ENCODE data around the gene ARHGEF11.

DNA sequence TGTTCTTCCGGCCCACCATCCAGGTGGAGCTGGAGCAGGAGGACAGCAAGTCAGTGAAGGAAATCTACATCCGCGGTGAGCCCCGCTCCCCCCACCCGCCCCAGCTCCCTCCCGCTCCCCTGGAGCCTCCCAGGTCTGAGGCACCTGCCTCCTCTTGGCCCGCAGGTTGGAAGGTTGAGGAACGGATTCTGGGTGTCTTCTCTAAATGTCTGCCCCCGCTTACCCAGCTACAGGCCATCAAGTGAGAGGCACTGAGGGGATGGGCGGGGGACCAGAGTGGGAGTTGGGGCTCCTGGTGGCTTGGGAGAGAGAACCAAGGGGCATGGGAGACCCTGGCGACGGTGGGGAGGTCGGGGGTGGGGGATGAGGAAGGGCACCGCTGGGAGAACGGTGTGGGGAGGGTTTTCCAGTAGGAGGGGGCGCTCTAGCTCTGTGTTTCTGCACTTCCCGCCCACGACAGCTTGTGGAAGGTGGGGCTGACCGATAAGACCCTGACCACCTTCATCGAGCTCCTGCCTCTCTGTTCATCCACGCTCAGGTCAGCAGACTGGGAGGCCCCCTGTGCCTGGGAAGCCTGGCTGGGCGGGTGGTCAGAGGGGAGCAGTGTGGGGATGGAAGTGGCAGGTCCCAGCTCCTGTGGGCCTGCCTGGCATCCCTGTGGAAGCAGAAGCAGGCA, 120.9 kb downstream of the ARHGEF11 start:
- TF ChIP-seq CTCF (IDR thresholded peaks at IDR 0.05; ENCODE audit: borderline replicate concordance, extremely low read depth, low read length, poor library complexity, severe bottlenecking): no peak
- no peak for TF ChIP-seq EZH2 (IDR thresholded peaks at IDR 0.05; ENCODE audit: borderline replicate concordance, low read depth, low read length, severe bottlenecking)

All from DND-41 (cell line).